ENCODE data around the gene SMIM1.

SMIM1 gene

GRCh38 chr1:3775490-3776230 lies 3.1 kb downstream of the SMIM1 start:
- peak; percentile 84 for DNase-seq (ENCODE audit: low spot score)
- in situ Hi-C loops (cut with MboI; ENCODE audit: low sequenced_read_pairs, unreplicated experiment), result no loop called here
- TF ChIP-seq, protein P1, sequence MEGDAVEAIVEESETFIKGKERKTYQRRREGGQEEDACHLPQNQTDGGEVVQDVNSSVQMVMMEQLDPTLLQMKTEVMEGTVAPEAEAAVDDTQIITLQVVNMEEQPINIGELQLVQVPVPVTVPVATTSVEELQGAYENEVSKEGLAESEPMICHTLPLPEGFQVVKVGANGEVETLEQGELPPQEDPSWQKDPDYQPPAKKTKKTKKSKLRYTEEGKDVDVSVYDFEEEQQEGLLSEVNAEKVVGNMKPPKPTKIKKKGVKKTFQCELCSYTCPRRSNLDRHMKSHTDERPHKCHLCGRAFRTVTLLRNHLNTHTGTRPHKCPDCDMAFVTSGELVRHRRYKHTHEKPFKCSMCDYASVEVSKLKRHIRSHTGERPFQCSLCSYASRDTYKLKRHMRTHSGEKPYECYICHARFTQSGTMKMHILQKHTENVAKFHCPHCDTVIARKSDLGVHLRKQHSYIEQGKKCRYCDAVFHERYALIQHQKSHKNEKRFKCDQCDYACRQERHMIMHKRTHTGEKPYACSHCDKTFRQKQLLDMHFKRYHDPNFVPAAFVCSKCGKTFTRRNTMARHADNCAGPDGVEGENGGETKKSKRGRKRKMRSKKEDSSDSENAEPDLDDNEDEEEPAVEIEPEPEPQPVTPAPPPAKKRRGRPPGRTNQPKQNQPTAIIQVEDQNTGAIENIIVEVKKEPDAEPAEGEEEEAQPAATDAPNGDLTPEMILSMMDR (IDR thresholded peaks at IDR 0.05; ENCODE audit: borderline replicate concordance, control extremely low read depth, extremely low read depth, insufficient read depth, missing control alignments), result peak; percentile 42

DNA sequence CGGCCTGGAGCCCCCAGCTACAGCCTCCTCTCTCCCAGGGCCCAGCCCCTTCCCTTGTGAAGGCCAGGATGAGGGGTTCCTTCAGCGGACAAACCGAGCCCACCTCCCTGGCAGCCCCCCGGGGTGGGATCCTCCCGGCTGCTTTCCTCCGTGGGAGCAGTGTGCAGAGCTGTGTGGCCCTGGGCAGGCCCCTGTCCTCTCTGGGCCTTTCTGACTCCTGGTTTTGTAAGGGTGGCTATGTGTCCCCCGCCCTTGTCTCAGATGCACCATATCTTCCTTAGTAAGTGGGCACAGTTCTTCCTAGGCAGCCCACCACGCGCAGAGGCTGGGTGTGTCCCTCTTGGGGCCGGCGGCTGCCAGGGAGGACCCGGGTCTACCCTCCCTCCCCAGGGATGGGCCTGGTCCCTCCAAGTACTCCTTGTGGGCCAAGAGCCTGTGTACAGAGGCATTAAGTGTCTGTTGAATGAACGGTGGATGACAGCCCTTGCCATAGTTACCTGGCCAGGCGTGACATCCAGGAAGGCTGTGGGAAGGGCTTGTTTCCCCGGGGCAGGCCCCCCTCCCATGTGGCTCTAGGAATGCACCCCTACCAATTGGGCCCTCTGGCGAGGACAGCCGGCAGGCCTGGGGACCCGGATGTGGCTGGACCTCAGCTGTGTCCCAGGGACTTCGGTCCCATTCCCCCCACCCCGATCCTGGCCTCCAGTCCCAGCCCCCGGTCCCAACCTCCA lies 3.8 kb downstream of the SMIM1 start:
- no peak for DNase-seq (ENCODE audit: low spot score)
- in situ Hi-C loops (cut with MboI; ENCODE audit: low sequenced_read_pairs, unreplicated experiment), result no loop called here
- TF ChIP-seq, protein P1 (IDR thresholded peaks at IDR 0.05; ENCODE audit: borderline replicate concordance, control extremely low read depth, extremely low read depth, insufficient read depth, missing control alignments), result no peak

DNA sequence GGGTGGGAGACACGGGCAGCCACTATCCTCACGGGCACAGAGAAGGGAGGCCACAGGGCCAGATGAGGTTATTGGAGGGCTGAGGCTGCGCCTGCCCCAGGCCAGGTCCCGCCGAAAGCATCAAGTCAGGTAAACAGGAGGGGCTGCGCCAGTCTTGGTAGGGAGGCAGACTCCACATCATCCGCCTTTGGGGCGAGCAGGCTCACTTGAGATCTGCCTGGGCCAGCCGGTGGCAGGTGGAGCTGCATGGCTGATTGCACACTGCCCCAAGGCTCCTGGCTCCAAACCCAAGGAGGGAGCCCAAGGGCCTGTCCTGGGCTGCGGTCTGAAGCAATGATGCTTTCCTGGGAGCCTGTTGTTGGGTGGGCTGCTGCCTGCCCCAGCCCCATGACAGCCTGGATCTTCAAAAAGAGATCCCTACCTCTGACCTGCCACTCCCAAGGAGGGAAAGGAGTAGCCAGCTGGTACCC lies 4.6 kb downstream of the SMIM1 start:
- TF ChIP-seq, protein P1 (IDR thresholded peaks at IDR 0.05; ENCODE audit: borderline replicate concordance, control extremely low read depth, extremely low read depth, insufficient read depth, missing control alignments), result no peak
- in situ Hi-C loops (cut with MboI; ENCODE audit: low sequenced_read_pairs, unreplicated experiment), result no loop called here
- no peak for DNase-seq (ENCODE audit: low spot score)

DNA sequence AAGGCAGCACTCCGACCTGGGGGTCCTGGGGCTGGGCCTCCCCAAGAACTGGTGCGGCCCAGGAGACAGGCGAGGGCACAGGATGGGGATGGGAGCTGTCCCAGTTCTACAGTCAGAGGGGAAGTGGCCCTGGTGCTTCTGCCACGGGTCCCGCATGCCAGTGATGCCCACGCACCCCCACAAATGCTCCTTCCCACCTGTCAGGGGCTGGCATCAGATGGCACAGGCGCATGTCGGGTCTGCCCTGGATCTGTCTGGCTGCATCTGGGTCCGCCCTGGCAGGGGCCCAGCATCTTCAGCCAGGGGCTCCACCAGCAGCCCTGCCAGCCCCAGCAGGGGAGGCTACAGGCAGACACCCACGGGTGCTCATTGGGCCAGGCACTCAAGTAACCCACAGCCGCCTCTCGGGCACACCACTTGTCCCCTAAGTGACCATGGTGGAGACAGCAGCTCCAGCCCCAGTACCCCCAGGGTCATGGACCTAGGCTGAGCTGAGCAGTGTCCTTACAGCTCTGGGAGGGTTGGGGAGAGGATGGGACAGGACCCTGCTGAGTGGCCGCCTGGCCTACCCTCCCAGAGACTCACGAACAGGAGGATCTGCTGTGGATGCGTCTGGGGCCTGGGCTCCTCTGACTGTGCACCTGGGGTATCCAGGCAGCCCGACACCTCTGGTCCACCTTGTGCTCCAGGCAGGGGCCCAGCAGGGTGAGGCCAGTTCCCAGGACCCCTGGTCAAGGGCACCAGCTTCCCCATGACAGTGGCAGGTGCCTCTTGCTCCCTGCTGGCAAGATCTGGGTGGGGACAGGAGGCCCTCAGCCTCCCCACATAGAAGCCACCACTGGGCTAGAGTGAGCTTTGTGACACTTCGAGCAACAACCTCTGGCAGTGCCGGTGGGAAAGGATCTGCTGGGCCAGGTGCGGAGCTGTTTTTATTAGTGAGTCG lies 5.4 kb downstream of the SMIM1 start:
- in situ Hi-C loops (cut with MboI; ENCODE audit: low sequenced_read_pairs, unreplicated experiment), result no loop called here
- DNase-seq (ENCODE audit: low spot score), result no peak
- TF ChIP-seq, protein P1 (IDR thresholded peaks at IDR 0.05; ENCODE audit: borderline replicate concordance, control extremely low read depth, extremely low read depth, insufficient read depth, missing control alignments), result no peak

DNA sequence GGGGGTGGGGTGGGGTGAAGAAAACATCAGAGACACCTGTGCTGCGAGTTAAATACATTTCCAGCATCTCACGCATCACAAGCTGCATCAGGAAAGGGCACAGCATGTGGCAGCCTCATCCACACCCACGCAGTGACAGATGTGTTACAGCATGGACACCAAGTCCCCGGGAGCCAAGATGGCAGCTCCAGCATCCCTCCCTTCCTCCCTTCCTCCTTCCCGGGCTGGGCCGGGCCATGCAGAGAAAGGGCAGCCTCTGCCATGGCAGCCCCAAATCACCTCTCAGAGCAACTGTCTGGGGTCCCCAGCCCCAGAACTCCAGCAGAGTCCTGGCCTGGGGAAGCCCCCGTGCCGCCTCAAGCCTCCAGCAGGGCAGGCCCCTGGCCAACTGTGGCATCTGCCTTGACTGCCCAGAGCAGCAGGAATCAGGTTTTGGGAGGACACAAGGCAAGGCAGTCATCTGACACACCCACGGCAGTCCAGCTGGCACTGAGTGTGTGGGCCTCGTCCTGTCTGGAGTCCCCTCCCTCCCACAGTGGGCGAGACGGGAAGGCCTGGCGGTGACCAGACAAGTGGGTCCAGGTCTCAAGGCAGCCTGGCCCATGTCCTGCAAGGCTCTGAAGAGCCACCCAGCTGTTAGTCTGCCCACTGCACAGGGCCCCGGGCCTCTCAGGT lies 6.2 kb downstream of the SMIM1 start:
- TF ChIP-seq, protein P1 (IDR thresholded peaks at IDR 0.05; ENCODE audit: borderline replicate concordance, control extremely low read depth, extremely low read depth, insufficient read depth, missing control alignments), result no peak
- DNase-seq (ENCODE audit: low spot score), result no peak
- in situ Hi-C loops (cut with MboI; ENCODE audit: low sequenced_read_pairs, unreplicated experiment), result no loop called here
